Esophagus squamous epithelium (tissue), 4 donors: ENCODE measurements around the gene SLX9.

Experiments
- CTCF ChIP-seq, 6 experiments: fragments of 450-650 bp in 4 of 6; fragments of 200-600 bp in 2 of 6; sonication (generic) in 2 of 6; IDR thresholded peaks; one replicate each; pipeline ENCODE4 v1.5.1; 2016 to 2019; ENCODE audit warnings: antibody characterized with exemption in 6 of 6, mild to moderate bottlenecking in 4 of 6, moderate library complexity in 4 of 6
- POLR2A ChIP-seq, 4 donors: fragments of 450-650 bp; IDR thresholded peaks; one replicate each; pipeline ENCODE4 v1.6.1; 2017; ENCODE audit warnings: antibody characterized with exemption in 4 of 4, mild to moderate bottlenecking in 4 of 4, moderate library complexity in 3 of 4

GRCh38 chr21:45019076-45019886 lies 79.5 kb downstream of the SLX9 start:
- TF ChIP-seq POLR2A (IDR thresholded peaks at IDR 0.05) = no peak
- no peak for TF ChIP-seq CTCF (IDR thresholded peaks at IDR 0.05)
